HepG2 (cell line): ENCODE measurements around the gene AFG1L. TPM values are rescaled to one million over a fixed set of nuclear protein-coding genes. Genes with fewer than 3 reads are reported as not detected.

Experiments used
- AFF4 ChIP-seq: sonication (generic); formaldehyde crosslinking; IDR thresholded peaks from 2 replicates; pipeline ENCODE4 v1.4.0; 2020; ENCODE audit warnings: missing genetic modification reagents
- EZH2 ChIP-seq: conservative IDR thresholded peaks from 2 replicates; pipeline ENCODE4 v1.6.1; 2012; ENCODE audit warnings: mild to moderate bottlenecking, low read depth, low read length, moderate library complexity
- GRHL1 ChIP-seq: sonication (generic); formaldehyde crosslinking; conservative IDR thresholded peaks from 2 replicates; pipeline ENCODE4 v1.8.0; 2022; ENCODE audit warnings: missing genetic modification reagents
- HMG20B ChIP-seq: conservative IDR thresholded peaks from 2 replicates; pipeline ENCODE4 v1.6.1; 2016; ENCODE audit warnings: missing genetic modification reagents, missing compliant biosample characterization
- MXD1 ChIP-seq: sonication (generic); formaldehyde crosslinking; IDR thresholded peaks from 2 replicates; pipeline ENCODE4 v1.4.0; 2020; ENCODE audit warnings: mild to moderate bottlenecking, missing genetic modification reagents
- NKX3-1 ChIP-seq: sonication (generic); formaldehyde crosslinking; IDR thresholded peaks from 2 replicates; pipeline ENCODE4 v1.5.0; 2020; ENCODE audit warnings: missing genetic modification reagents
- RBM39 ChIP-seq: fragments of 200-400 bp; formaldehyde crosslinking; IDR thresholded peaks from one replicate; pipeline ENCODE4 v1.6.1; 2018; ENCODE audit warnings: antibody characterized with exemption, mild to moderate bottlenecking, low read depth, low read length; ENCODE audit not compliant: poor library complexity, severe bottlenecking
- SKIL ChIP-seq: sonication (generic); formaldehyde crosslinking; IDR thresholded peaks from 2 replicates; pipeline ENCODE4 v1.8.0; 2022; ENCODE audit warnings: missing genetic modification reagents, mild to moderate bottlenecking, moderate library complexity, borderline replicate concordance
- ZBTB34 ChIP-seq: sonication (generic); formaldehyde crosslinking; IDR thresholded peaks from 2 replicates; pipeline ENCODE4 v1.8.0; 2022; ENCODE audit warnings: mild to moderate bottlenecking, missing genetic modification reagents
- ZNF18 ChIP-seq: sonication (generic); formaldehyde crosslinking; IDR thresholded peaks from 2 replicates; pipeline ENCODE4 v1.8.0; 2022; ENCODE audit warnings: mild to moderate bottlenecking, missing genetic modification reagents; ENCODE audit not compliant: insufficient replicate concordance
- ZNF883 ChIP-seq: sonication (generic); formaldehyde crosslinking; IDR thresholded peaks from 2 replicates; pipeline ENCODE4 v1.5.1; 2020; ENCODE audit warnings: mild to moderate bottlenecking, missing genetic modification reagents; ENCODE audit errors: not compliant biosample characterization
- polyA plus RNA-seq, 8 experiments: library from polyadenylated mRNA; depleted of rRNA in 3 of 8; stranded (reverse) in 7 of 8; unstranded in 1 of 8; fragments of >200 nt; fragmentation: Illumina TruSeq in 4 of 8; extraction: Trizol in 4 of 8; gene quantifications; 2 replicates each; pipeline versions ENCODE4 v1.2.1 to v1.2.3, GENCODE V29; 2011 to 2016; ENCODE audit warnings: low read depth in 4 of 8, missing spikeins in 1 of 8, mixed read lengths in 1 of 8; ENCODE audit not compliant: insufficient read depth in 1 of 8
- total RNA-seq, 5 experiments: library from RNA; depleted of rRNA; stranded (reverse); fragments of >200 nt; fragmentation: Illumina TruSeq; extraction: Trizol; gene quantifications; 2 replicates each; pipeline ENCODE4 v1.2.3, GENCODE V29; 2016; ENCODE audit warnings: low read depth in 1 of 5

The AFG1L gene
- total and polyA plus RNA-seq, 2 of the 13 experiments (the other 11 are each of a cell fraction or from before 2014, with no cell fraction given) = 3.1 to 14.0 TPM

GRCh38 chr6:108294727-108295625 is at the start of gene AFG1L (continued):
- no peak for TF ChIP-seq SKIL (CRISPR knock-in tag)
- peak; percentile 72; the same call in 1 of the 2 replicates for TF ChIP-seq ZBTB34 (CRISPR knock-in tag)
- peak; percentile 91; the same call in 1 of the 2 replicates for TF ChIP-seq MXD1
- TF ChIP-seq EZH2 = no peak
- TF ChIP-seq ZNF883 (CRISPR knock-in tag) = peak; percentile 48
- TF ChIP-seq NKX3-1 (CRISPR knock-in tag) = peak; percentile 56; the same call in 1 of the 2 replicates
- TF ChIP-seq HMG20B (CRISPR knock-in tag) = peak; percentile 62; the same call in 1 of the 2 replicates
- TF ChIP-seq AFF4 (CRISPR knock-in tag) = no peak
- no peak for TF ChIP-seq ZNF18 (CRISPR knock-in tag)
- TF ChIP-seq GRHL1 (CRISPR knock-in tag) = no peak
- peak; percentile 35 for TF ChIP-seq RBM39
